Breast epithelium (tissue), 4 donors: Measurements from ENCODE around the gene OR2A7. TPM values are rescaled to one million over a fixed set of nuclear protein-coding genes. Genes with fewer than 3 reads are reported as not detected.
A peak's percentile ranks its signal among the peaks of the same experiment; 100 is the strongest.
"Not testable (repeated sequence)": the region's sequence is repeated elsewhere in the genome, so short reads cannot be mapped to it uniquely, and the experiment has no call there.

ENCODE experiments used
- DNase-seq, 2 donors: peaks; one replicate each; pipeline ENCODE4 v3.0.0-alpha.2; 2019; ENCODE audit warnings: low spot score in 2 of 2
- H3K27ac ChIP-seq, 2 donors: fragments of 200-600 bp; sonication (generic) in 1 of 2; one replicate each; pipeline ENCODE4 v1.5.1; 2016 to 2019; ENCODE audit warnings: mild to moderate bottlenecking in 1 of 2
- H3K27me3 ChIP-seq, 2 donors: fragments of 200-600 bp; sonication (generic) in 1 of 2; one replicate each; pipeline versions ENCODE4 v1.5.1 to v1.6.0; 2017 to 2019; ENCODE audit warnings: control low read depth in 1 of 2, mild to moderate bottlenecking in 1 of 2
- H3K36me3 ChIP-seq: fragments of 200-600 bp; one replicate; pipeline ENCODE4 v1.5.1; 2019
- H3K4me1 ChIP-seq, 2 donors: fragments of 200-600 bp; sonication (generic); one replicate each; pipeline ENCODE4 v1.5.1; 2016 to 2019; ENCODE audit warnings: control low read depth in 1 of 2
- H3K4me3 ChIP-seq, 3 donors: fragments of 200-600 bp; sonication (generic); 1 replicate in 2 of 3; 2 replicates in 1 of 3; pipeline ENCODE4 v1.5.1; 2016 to 2019; ENCODE audit warnings: mild to moderate bottlenecking in 3 of 3, moderate library complexity in 2 of 3
- H3K9me3 ChIP-seq, 2 donors: fragments of 200-600 bp; sonication (generic) in 1 of 2; one replicate each; pipeline ENCODE4 v1.5.1; 2016 to 2019; ENCODE audit warnings: control low read depth in 1 of 2
- intact Hi-C: fragments of 100-400 bp; cut with DNase I; formaldehyde crosslinking; loops from one replicate; pipeline ENCODE4 v1.15.1; 2023; ENCODE audit warnings: low total_unique reads
- total RNA-seq, 3 donors: library from RNA; depleted of rRNA; stranded (reverse); fragments of >200 nt; gene quantifications; one replicate each; pipeline ENCODE4 v1.1.0, GENCODE V29; 2016

The OR2A7 gene
- total RNA-seq, 3 donors from 2014 or later, result 4.2 to 59.0 (median 14.7) TPM

GRCh38 chr7:144246967-144247366 is 17.6 kb downstream of the OR2A7 start:
- H3K4me3 ChIP-seq, DNase-seq, intact Hi-C loops, H3K27me3 ChIP-seq, H3K9me3 ChIP-seq, H3K27ac ChIP-seq, H3K4me1 ChIP-seq, H3K36me3 ChIP-seq: not testable (repeated sequence)

GRCh38 chr7:144245372-144245771 is 19.2 kb downstream of the OR2A7 start:
- H3K9me3 ChIP-seq, H3K27ac ChIP-seq, H3K4me3 ChIP-seq, DNase-seq, intact Hi-C loops, H3K36me3 ChIP-seq, H3K4me1 ChIP-seq, H3K27me3 ChIP-seq: not testable (repeated sequence)

- H3K36me3 ChIP-seq, intact Hi-C loops, H3K27me3 ChIP-seq, H3K4me1 ChIP-seq, H3K9me3 ChIP-seq, DNase-seq, H3K27ac ChIP-seq, H3K4me3 ChIP-seq: not testable (repeated sequence)
Measured at GRCh38 chr7:144239365-144239764, 25.2 kb downstream of the OR2A7 start, which contains the start of gene OR2A42. TSS of gene OR2A42 (minus strand) at chr7:144239605. CDS start at chr7:144232843, 6,762 bp downstream.

DNA sequence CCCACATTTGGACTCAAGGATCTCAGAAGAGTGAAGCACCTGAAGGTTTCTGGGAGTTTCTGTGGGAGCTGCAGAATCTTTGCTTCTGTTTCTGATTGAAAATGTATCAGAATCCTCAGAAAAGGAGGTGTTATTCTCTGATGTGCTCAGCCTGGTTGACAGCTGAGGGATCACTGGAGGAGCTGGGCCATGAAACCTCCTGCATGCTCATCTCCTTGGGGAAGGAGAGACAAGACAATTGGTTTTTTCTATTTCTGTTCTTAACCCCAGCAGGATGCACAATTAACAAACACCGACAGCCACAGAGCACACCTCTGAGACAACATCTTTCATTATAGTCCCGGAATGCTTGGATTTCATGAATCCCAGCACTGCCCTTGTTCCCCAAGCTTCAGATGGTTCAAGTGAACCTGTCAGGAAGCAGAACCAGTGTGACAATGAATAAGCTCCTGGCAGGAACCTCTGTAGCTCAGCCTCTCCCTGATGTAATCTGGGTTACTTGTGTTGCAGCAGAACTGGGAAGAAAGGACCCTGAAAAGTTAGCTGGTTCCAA is 26.0 kb downstream of the OR2A7 start:
- intact Hi-C loops, DNase-seq, H3K9me3 ChIP-seq, H3K27ac ChIP-seq, H3K4me1 ChIP-seq, H3K36me3 ChIP-seq, H3K4me3 ChIP-seq, H3K27me3 ChIP-seq: not testable (repeated sequence)

DNA sequence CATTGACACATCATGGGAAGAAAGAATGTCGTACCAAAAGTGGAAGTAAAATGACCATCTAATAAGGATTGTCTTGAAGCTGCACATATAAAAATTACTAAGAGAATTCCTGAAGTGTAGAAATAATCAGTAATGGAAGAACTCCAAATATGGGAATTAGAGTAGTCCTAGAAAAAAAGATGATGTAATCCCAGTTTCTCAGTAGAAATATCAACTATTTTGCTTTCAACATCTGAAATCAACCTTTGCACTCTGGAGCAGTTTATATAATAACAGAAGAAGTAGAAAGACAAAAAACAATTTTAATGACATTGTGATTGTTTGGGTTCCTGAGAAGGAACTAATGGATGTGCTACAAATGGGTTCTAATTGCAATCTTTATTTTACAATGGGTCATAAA is 31.6 kb downstream of the OR2A7 start:
- H3K27me3 ChIP-seq, intact Hi-C loops, DNase-seq, H3K36me3 ChIP-seq, H3K9me3 ChIP-seq, H3K27ac ChIP-seq, H3K4me3 ChIP-seq, H3K4me1 ChIP-seq: not testable (repeated sequence)

GRCh38 chr7:144231027-144231426 is 33.6 kb downstream of the OR2A7 start:
- H3K36me3 ChIP-seq, H3K9me3 ChIP-seq, H3K27me3 ChIP-seq, intact Hi-C loops, H3K27ac ChIP-seq, DNase-seq, H3K4me3 ChIP-seq, H3K4me1 ChIP-seq: not testable (repeated sequence)

GRCh38 chr7:144228810-144229209 is 35.8 kb downstream of the OR2A7 start:
- H3K36me3 ChIP-seq, DNase-seq, intact Hi-C loops, H3K4me1 ChIP-seq, H3K27ac ChIP-seq, H3K4me3 ChIP-seq, H3K27me3 ChIP-seq, H3K9me3 ChIP-seq: not testable (repeated sequence)

DNA sequence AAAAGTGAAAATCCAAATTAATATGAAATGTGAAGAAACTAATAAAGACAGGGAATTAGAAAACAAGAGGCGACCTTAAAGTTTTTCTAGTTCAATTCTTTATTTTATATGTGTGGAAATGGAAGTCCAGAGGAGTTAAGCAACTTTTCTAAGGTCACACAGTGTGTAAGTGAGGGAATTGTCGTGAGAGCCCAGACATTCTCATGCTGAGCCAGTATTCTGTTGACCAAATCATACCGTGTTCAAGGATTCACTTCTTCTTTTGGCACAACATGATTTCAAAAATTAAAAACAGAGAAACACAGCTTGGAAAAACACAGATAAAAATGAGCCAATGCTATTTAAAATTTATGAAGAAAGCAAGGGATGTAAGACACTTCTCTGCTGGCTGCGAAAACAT is 37.7 kb downstream of the OR2A7 start:
- DNase-seq, H3K9me3 ChIP-seq, H3K27ac ChIP-seq, H3K4me1 ChIP-seq, intact Hi-C loops, H3K4me3 ChIP-seq, H3K36me3 ChIP-seq, H3K27me3 ChIP-seq: not testable (repeated sequence)

DNA sequence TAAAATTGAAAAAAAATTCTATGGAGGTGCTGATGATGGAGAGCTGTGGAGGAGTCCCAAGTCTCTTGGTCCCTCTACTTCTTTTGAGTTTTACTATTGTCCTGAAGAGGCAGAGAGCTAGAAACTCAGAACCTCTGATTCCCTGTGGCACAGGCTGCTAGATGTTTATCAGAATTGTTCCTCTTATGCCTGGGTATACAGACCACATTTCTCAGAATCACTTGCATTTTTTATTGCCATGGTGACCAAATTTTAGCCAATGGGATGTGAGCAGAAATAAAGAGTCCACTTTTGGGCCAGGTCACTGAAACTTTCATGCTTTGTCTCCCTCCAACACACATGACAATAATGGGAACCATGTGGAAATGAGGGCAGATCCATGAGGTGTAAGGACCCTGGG is 40.9 kb downstream of the OR2A7 start:
- H3K27me3 ChIP-seq, H3K4me1 ChIP-seq, H3K36me3 ChIP-seq, H3K27ac ChIP-seq, H3K9me3 ChIP-seq, intact Hi-C loops, DNase-seq, H3K4me3 ChIP-seq: not testable (repeated sequence)

DNA sequence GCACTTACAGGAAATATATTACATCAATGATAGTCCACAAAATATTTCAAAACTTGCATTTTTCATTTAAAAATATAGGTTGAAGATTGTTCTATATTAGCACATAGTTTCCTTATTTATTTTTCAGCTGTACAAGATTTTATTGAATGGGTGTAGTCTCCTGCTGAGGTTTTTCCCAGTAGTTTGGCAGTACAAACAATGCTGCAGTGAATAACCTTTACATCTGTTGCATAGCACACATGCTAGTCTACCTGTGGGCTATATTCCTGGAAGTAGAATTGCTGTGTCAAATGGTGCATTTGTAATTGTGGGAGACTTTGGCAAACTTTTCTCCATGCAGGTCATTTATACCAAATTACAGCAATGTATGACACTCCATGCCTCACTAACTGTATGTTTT is 44.1 kb downstream of the OR2A7 start:
- H3K4me1 ChIP-seq, DNase-seq, H3K4me3 ChIP-seq, H3K27me3 ChIP-seq, H3K9me3 ChIP-seq, intact Hi-C loops, H3K36me3 ChIP-seq, H3K27ac ChIP-seq: not testable (repeated sequence)

DNA sequence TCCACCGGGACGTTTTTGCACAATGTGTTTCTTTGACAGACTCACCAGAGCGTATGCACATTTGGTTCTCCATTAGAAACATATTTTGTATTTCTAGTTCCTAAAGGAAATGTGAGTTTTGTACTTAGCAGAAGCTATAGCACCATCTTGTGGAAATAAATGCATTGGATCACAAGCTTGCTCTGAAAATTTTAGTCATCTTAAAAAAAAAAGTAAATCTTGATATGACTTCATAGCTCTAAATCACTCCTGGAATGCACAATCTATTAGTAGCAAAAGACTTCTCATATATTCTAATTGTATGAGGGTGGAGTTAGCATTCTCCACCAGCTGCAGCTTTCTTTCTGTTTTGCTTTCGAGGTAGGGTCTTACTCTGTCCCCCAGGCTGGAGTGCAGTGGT is 45.4 kb downstream of the OR2A7 start:
- DNase-seq, H3K4me1 ChIP-seq, H3K36me3 ChIP-seq, H3K4me3 ChIP-seq, H3K9me3 ChIP-seq, H3K27ac ChIP-seq, intact Hi-C loops, H3K27me3 ChIP-seq: not testable (repeated sequence)

GRCh38 chr7:144218581-144218980 is 46.0 kb downstream of the OR2A7 start:
- H3K9me3 ChIP-seq, H3K27ac ChIP-seq, H3K27me3 ChIP-seq, H3K36me3 ChIP-seq, H3K4me1 ChIP-seq, H3K4me3 ChIP-seq, intact Hi-C loops: not testable (repeated sequence)
- peak in 1 of 2 donors; percentile 88 for DNase-seq

DNA sequence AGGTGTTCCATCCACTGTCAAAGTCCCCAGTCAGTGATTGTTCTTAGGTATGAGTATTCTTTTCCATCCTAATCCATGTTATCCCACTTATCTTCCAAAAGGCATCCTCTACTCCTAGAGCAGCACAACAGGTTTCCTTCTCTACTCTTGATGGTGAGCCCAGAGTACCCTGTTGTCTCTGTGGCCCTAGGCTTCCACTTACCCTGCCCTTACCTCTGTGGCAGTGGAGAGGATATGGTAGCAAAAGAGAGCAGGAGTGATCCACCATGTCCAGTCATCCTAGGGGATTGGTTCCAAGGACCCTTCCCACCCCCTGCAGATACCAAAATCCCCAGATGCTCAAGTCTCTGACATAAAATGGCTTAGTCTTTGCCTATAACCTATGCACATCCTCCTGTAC is 47.4 kb downstream of the OR2A7 start:
- H3K4me3 ChIP-seq, intact Hi-C loops, H3K27me3 ChIP-seq, H3K27ac ChIP-seq, DNase-seq, H3K36me3 ChIP-seq, H3K4me1 ChIP-seq, H3K9me3 ChIP-seq: not testable (repeated sequence)
